Measurements from ENCODE around the gene TRAF3IP3. TPM values are rescaled to one million over a fixed set of nuclear protein-coding genes. Genes with fewer than 3 reads are reported as not detected.
A peak's percentile ranks its signal among the peaks of the same experiment; 100 is the strongest.

TRAF3IP3 gene
- total RNA-seq, 3 donors from 2014 or later: 3.6 to 4.6 (median 4.4) TPM

GRCh38 chr1:209825591-209826434 is 70.0 kb downstream of the TRAF3IP3 start:
- no peaks in the 10 kb centered on the region for H3K27me3 ChIP-seq
- H3K27ac ChIP-seq: peak overlapping the region; percentile 46 to 70
- no peaks in the 10 kb centered on the region for H3K9me3 ChIP-seq
- DNase-seq (ENCODE audit: low spot score in 2 of 2): no peak
- H3K4me1 ChIP-seq: peaks cover 0 to 10% of the 10 kb centered on the region in 2 donors
- H3K36me3 ChIP-seq: no peaks in the 10 kb centered on the region
- H3K4me3 ChIP-seq: no peak overlapping the region
- intact Hi-C loops (cut with DNase I; ENCODE audit: low total_unique reads): no loop called here
- TF ChIP-seq POLR2AphosphoS5 (IDR thresholded peaks at IDR 0.05) (no peak), CTCF (IDR thresholded peaks at IDR 0.05) (no peak), POLR2A (IDR thresholded peaks at IDR 0.05) (no peak)

- Histone ChIP-seq H3K4me1 (peaks cover 0 to 10% of the 10 kb centered on the region in 2 donors), H3K27me3 (no peaks in the 10 kb centered on the region), H3K36me3 (no peaks in the 10 kb centered on the region), H3K9me3 (no peaks in the 10 kb centered on the region), H3K27ac (peak within 1 kb of the TSS; percentile 85 to 91), H3K4me3 (peak within 1 kb of the TSS; percentile 67 to 94 (median 69))
- peak; percentile 89 to 91 for DNase-seq (ENCODE audit: low spot score in 2 of 2)
- intact Hi-C loops (cut with DNase I; ENCODE audit: low total_unique reads): no loop called here
- peak; percentile 74 to 87 (median 79) for TF ChIP-seq POLR2AphosphoS5 (IDR thresholded peaks at IDR 0.05)
- TF ChIP-seq CTCF (IDR thresholded peaks at IDR 0.05): peak; percentile 51 to 78 (median 69)
- TF ChIP-seq POLR2A (IDR thresholded peaks at IDR 0.05): no peak
These were observed 71.8 kb downstream of the TRAF3IP3 start, which contains the start of gene UTP25 for GRCh38 chr1:209827384-209828262. Gene UTP25, plus strand, starts transcription at chr1:209827972. Its CDS starts 92 bp downstream, at chr1:209828064.

GRCh38 chr1:209829716-209830115 is 73.9 kb downstream of the TRAF3IP3 start:
- H3K27ac ChIP-seq: no peak overlapping the region
- H3K27me3 ChIP-seq: no peaks in the 10 kb centered on the region
- peaks cover 0 to 10% of the 10 kb centered on the region in 2 donors for H3K4me1 ChIP-seq
- intact Hi-C loops (cut with DNase I; ENCODE audit: low total_unique reads): no loop called here
- no peak for DNase-seq (ENCODE audit: low spot score in 2 of 2)
- H3K4me3 ChIP-seq: no peak overlapping the region
- no peaks in the 10 kb centered on the region for H3K36me3 ChIP-seq
- TF ChIP-seq POLR2A (IDR thresholded peaks at IDR 0.05) (no peak), POLR2AphosphoS5 (IDR thresholded peaks at IDR 0.05) (no peak), CTCF (IDR thresholded peaks at IDR 0.05) (no peak)
- H3K9me3 ChIP-seq: no peaks in the 10 kb centered on the region

- H3K27me3 ChIP-seq: no peaks in the 10 kb centered on the region
- H3K36me3 ChIP-seq: no peaks in the 10 kb centered on the region
- H3K4me3 ChIP-seq: no peak overlapping the region
- intact Hi-C loops (cut with DNase I; ENCODE audit: low total_unique reads): no loop called here
- no peak for TF ChIP-seq POLR2AphosphoS5 (IDR thresholded peaks at IDR 0.05)
- TF ChIP-seq CTCF (IDR thresholded peaks at IDR 0.05): no peak
- TF ChIP-seq POLR2A (IDR thresholded peaks at IDR 0.05): no peak
- H3K9me3 ChIP-seq: no peaks in the 10 kb centered on the region
- no peak overlapping the region for H3K27ac ChIP-seq
- H3K4me1 ChIP-seq: peaks cover 0 to 10% of the 10 kb centered on the region in 2 donors
- DNase-seq (ENCODE audit: low spot score in 2 of 2): no peak
These were observed 74.9 kb downstream of the TRAF3IP3 start for GRCh38 chr1:209830722-209831121.
